Left lobe of liver (tissue), 2 donors: ENCODE measurements around the gene TSN. TPM values are rescaled to one million over a fixed set of nuclear protein-coding genes. Genes with fewer than 3 reads are reported as not detected.

ENCODE experiments used
- ATAC-seq: fragments of 200-7000 bp; cut with Tn5 transposase; one replicate; pipeline ENCODE4 v1.9.1; 2020; ENCODE audit warnings: mild to moderate bottlenecking, moderate library complexity
- DNase-seq: peaks from one replicate; pipeline ENCODE4 v3.0.0-alpha.2; 2020; ENCODE audit warnings: low spot score
- total RNA-seq: library from RNA; stranded (reverse); gene quantifications from one replicate; pipeline ENCODE4 v1.2.1, GENCODE V29; 2021
- donor health status: DM: no; HTN: no; CAD: no; lungs with moderate emphysema.
- donor health status: DM: no; HTN: yes; CAD: no.

Gene TSN
- total RNA-seq, 1 donor from 2014 or later = 24.0 TPM

GRCh38 chr2:121741450-121741849, 14.0 kb upstream of the TSN start:
- ATAC-seq (no peak), DNase-seq (no peak)

DNA sequence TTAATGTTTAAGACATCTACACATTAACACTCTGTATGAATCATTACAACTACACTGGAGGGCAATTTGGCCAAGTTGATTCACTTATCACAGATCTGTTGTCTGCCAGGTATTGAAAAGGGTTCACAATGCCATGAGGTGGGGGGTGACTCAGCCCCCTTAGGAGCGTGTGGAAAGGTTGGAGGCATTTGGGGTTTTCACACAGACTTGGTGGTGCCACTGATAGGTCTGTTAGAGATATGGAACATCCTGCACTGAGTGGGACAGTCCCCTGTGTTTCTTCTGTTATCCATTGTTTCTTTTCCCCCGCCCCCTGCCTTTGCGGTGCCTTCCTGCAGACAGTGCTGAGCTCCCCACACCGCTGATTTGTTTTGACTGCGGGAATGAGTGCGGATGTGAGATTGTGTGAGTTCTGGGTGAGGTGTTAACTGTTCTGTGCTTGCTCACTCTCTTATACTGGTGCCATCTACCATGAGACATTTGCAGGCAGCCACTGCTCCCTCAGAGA, 9.3 kb upstream of the TSN start:
- DNase-seq (no peak), ATAC-seq (peak; percentile 47)

DNA sequence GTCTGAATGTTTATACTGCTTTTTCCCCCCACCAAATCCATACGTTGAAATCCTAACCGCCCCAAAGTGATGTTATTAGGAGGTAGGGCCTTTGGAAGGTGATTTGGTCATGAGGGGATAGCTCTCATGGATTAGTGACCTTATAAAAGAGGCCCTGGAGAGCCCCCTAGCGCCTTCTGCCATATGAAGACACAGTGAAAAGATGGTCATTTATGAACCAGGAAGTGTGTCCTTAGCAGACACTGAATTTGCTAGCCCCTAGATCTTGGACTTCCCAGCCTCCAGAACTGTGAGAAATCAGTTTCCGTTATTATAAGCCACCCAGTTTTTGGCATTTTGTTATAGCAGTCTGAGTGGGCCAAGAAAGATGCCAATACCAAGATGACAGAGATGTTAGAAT, 7.2 kb upstream of the TSN start:
- ATAC-seq = peak; percentile 49

GRCh38 chr2:121754851-121755236, 607 bp upstream of the TSN start:
- ATAC-seq (no peak), DNase-seq (no peak)

More for the DNA sequence above, 7.2 kb upstream of the TSN start:
- no peak for DNase-seq

GRCh38 chr2:121764681-121765228, 9.3 kb downstream of the TSN start:
- ATAC-seq = no peak
- no peak for DNase-seq

GRCh38 chr2:121766624-121767023, 11.2 kb downstream of the TSN start:
- no peak for ATAC-seq
- DNase-seq = no peak

GRCh38 chr2:121768143-121768755, 12.8 kb downstream of the TSN start:
- DNase-seq (no peak), ATAC-seq (no peak)

DNA sequence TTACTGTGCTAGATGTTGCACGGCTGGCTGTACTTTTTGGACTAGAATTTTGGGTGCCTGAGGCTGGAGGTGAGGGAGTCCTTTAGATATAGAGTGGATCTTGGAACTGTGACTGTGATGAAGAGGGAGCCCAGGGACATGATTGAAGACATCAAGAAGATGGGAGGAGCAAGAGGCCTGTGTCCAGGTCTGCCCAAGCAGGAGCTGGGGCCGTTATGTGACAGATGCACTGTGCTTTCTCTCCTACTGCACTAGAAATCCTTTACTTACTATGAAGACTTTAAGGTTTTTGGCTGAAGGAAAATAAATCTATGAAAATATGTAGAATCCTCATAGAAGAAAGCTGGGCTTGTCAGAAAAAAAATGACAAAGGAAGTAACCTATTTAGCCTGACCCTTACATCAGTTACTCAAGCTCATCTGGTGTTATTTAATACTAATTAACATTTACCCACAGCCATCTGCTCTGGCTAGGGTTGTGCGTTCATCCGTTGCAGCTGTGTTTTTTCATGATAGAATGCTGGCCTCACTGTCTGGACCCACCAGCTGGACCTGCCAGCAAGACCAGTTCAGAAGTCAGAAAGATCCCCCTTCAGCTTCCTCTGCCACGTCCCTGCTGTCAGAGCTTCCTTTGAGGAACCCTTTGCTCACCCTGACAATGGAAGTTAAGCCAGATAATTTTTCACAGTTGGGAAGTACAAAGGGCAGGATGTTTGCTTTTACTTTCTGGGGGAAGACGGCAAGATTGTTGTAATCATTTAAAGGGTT, 16.7 kb downstream of the TSN start:
- no peak for DNase-seq
- ATAC-seq = peak; percentile 42

DNA sequence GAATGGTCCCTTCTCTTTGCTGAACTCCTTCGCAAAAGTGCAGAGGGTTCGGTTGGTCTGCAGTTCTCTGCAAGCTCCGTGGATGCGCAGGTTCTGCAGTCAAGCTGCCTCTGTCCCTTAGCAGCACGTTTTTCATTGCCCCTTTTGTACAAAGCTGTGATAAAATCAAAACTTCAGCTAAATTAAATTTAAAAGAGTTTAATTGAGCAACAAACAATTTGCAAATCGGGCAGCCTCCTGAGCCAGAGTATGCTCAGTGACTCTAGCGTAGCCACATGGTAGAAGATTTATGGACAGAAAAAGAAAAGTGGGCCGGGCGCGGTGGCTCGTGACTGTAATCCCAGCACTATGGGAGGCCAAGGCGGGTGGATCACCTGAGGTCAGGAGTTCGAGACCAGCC, 18.8 kb downstream of the TSN start:
- no peak for DNase-seq
- no peak for ATAC-seq

DNA sequence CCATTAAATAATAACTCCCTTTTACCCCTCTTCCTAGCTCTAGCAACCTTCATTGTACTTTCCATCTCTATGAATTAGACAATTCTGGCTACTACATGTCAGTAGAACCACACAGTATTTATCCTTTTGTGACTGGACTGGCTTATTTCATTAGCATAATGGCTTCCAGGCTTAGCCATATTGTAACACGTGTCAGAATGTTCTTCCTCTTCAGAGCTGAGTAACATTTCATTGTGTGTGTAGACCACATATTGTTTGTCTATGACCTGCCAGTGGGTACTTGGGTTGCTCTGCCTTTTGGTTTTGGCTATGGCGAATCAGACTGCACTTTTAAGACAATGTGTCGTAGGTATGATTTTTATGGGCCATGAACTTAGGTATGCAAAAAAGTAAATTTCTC, 20.9 kb downstream of the TSN start:
- ATAC-seq (no peak), DNase-seq (no peak)

DNA sequence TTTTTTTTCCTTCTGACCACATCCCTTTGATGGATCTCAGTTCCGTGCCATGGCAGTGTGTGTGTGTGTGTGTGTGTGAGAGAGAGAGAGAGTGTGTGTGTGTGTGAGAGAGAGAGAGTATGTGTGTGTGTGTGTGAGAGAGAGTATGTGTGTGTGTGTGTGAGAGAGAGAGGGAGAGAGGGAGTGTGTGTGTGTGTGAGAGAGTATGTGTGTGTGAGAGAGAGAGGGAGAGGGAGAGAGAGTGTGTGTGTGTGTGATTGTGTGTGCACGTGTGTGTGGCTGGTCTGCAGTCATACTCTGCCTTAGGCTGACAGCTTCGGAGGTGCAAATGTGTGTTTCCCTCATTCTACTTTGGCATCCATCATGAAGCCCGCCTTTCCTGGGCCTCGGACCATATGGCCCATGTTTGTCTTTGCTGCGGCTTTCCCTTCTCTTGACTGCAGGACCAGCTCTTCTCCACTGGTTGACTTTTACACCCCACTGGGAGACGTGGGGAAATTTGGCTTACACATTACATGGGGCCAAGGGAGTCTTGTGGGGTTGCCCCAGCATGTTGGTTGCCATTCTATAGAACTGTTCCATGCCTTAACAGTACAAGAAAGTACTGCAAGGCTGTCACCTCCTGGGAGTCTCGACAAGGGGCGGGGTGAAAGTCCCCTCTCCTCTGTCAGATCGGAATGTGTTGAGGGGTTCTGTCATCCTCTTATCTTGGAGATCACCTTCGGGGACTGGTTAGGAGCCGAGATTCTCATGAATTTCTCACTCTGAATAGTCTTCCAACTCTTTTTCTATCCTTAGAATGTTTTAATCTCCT, 21.6 kb downstream of the TSN start:
- ATAC-seq (no peak), DNase-seq (no peak)

DNA sequence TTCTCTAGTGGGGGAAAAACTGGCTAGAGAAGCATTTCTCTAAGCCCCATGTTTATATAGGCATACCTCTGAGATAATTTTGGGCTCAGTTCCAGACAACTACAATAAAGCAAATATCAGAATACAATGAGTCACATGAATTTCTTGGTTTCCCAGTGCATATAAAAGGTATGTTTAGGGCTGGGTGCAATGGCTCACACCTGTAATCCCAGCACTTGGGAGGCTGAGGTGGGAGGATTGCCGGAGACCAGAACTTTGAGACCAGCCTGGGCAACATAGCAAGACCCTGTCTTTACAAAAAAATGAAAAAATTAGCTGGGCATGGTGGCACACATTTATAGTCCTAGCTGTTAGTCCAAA, 22.2 kb downstream of the TSN start:
- DNase-seq (no peak), ATAC-seq (no peak)

GRCh38 chr2:121778741-121779487, 23.5 kb downstream of the TSN start:
- DNase-seq = no peak
- no peak for ATAC-seq

GRCh38 chr2:121783180-121783579, 27.7 kb downstream of the TSN start:
- ATAC-seq = no peak
- DNase-seq = no peak

GRCh38 chr2:121788685-121789084, 33.2 kb downstream of the TSN start:
- no peak for DNase-seq
- ATAC-seq = no peak

DNA sequence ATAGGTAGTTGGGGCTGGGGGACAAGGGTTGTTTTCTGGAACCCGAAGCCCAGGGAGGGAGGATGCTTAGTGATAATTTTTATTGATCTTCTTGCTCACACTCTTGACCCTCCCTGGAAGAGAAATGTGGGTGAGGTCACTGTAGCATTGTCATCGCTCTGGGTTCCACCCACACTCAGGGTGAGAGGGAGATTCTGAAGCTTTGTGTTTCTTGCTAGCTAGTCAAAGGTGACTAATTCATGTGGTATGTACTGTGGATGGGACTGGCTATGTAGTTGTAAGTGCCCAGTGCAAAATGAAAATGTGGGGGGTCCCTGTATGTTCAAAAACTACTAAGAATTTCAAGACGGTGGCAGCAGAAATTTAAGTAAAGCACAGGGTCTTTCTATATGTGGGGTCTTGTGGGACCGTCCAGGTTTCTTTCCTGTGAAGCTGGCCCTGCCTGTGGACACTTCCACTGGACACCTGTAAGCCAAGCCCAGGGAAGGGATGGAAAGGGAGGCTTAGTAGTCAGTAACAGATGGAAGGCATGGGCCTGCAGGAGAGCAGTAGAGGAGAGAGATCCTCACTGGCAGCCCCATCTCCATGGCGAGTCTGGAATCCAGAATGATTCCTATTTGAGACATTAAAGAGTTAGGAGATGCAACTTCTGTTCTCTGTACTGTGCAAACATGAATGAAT, 35.0 kb downstream of the TSN start:
- no peak for ATAC-seq
- DNase-seq = no peak

DNA sequence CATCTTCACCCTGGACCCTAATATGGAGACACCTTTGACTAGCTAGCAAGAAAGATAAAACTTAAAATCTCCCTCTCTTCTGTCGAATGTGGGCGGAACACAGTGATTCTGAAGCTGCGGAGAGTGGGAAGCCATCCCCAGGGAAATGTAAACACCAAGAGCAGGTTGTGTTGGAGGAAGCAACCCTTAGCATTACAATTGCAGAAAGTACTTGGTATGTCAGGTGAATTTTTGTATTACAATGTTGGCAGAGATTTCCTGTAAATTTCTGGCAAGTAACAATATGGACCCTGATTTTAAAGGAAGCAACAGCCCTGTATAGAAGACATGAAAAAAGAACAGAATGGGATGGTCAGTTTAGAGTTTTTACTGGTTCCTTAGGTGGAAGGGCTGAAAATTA, 35.8 kb downstream of the TSN start:
- no peak for DNase-seq

GRCh38 chr2:121791801-121792221, 36.4 kb downstream of the TSN start:
- ATAC-seq (no peak), DNase-seq (no peak)

More for the DNA sequence above, 35.8 kb downstream of the TSN start:
- ATAC-seq = no peak

GRCh38 chr2:121793816-121794215, 38.4 kb downstream of the TSN start:
- no peak for DNase-seq
- no peak for ATAC-seq

DNA sequence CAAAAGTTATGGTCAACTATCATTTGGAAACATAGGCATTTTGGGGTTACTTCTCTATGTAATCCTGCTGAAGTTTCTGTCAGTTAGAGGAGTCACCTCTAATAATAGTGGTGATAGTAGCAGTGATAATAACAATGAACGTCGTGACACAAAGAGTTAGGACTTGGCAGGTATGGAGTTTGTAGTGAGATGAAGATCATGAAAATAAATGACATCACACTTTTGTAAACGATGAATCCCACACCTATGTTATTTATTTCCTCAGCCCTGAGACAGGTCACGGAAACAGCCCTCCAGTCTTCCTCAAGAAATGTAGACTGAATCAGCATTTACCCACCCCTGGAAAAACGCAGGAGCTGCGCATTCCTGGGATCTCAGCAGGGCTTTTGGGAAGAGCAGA, 38.8 kb downstream of the TSN start:
- no peak for DNase-seq

More for the DNA sequence above, 38.8 kb downstream of the TSN start:
- ATAC-seq = no peak
